Activated CD8-positive, alpha-beta memory T cell treated with anti-CD3 and anti-CD28 coated beads, Interleukin-2, amount 10 ng/mL, durations not matched to agents 7 days and 5 days (primary cell): Measurements from ENCODE around the gene PLEKHA6. TPM values are rescaled to one million over a fixed set of nuclear protein-coding genes. Genes with fewer than 3 reads are reported as not detected.
"Not testable (repeated sequence)": the region's sequence is repeated elsewhere in the genome, so short reads cannot be mapped to it uniquely, and the experiment has no call there.

Experiments used
- ATAC-seq: fragments of 150-1000 bp; cut with Tn5 transposase; one replicate; pipeline ENCODE4 v1.10.0; 2021; ENCODE audit warnings: moderate library complexity
- CTCF ChIA-PET: fragments of 350-600 bp; sonication (Branson Sonifier 250); formaldehyde crosslinking; loops from one replicate; lab custom pipeline; 2021; ENCODE audit warnings: antibody characterized with exemption; lab: Charles Lee
- DNase-seq: peaks from one replicate; pipeline ENCODE4 v3.0.0-alpha.2; 2020
- H3K27ac Mint-ChIP-seq: one replicate; pipeline ENCODE4 v1.8.0; 2021; ENCODE audit warnings: mild to moderate bottlenecking, mixed read lengths
- H3K27me3 Mint-ChIP-seq: one replicate; pipeline ENCODE4 v1.8.0; 2021; ENCODE audit warnings: mixed read lengths
- H3K36me3 Mint-ChIP-seq: one replicate; pipeline ENCODE4 v1.8.0; 2021; ENCODE audit warnings: mild to moderate bottlenecking, mixed read lengths
- H3K4me1 Mint-ChIP-seq: one replicate; pipeline ENCODE4 v1.8.0; 2021; ENCODE audit warnings: mixed read lengths
- H3K4me3 Mint-ChIP-seq: one replicate; pipeline ENCODE4 v1.8.0; 2021; ENCODE audit warnings: mild to moderate bottlenecking, moderate library complexity, mixed read lengths
- H3K9me3 Mint-ChIP-seq: one replicate; pipeline ENCODE4 v1.8.0; 2022; ENCODE audit warnings: low read depth, mixed read lengths
- total RNA-seq, 2 experiments: library from RNA; stranded (reverse); gene quantifications; one replicate each; pipeline ENCODE4 v1.2.3, GENCODE V29; 2021

Gene PLEKHA6
- total RNA-seq, 2 experiments from 2014 or later = 0.02 to 0.29 TPM

GRCh38 chr1:204250428-204251030, 109.2 kb downstream of the PLEKHA6 start:
- H3K36me3 Mint-ChIP-seq = no peaks in the 10 kb centered on the region
- H3K27me3 Mint-ChIP-seq = no peaks in the 10 kb centered on the region
- H3K4me1 Mint-ChIP-seq = no peaks in the 10 kb centered on the region
- no peak for ATAC-seq
- H3K9me3 Mint-ChIP-seq = no peaks in the 10 kb centered on the region
- no peak overlapping the region for H3K27ac Mint-ChIP-seq
- H3K4me3 Mint-ChIP-seq = no peak overlapping the region
- no peak for DNase-seq
- CTCF ChIA-PET = no interaction called here

- Mint-ChIP-seq H3K27ac (no peak overlapping the region), H3K4me1 (no peaks in the 10 kb centered on the region), H3K27me3 (no peaks in the 10 kb centered on the region), H3K36me3 (no peaks in the 10 kb centered on the region), H3K9me3 (no peaks in the 10 kb centered on the region), H3K4me3 (no peak overlapping the region)
- ATAC-seq (no peak), DNase-seq (no peak)
- CTCF ChIA-PET = no interaction called here
Measured at GRCh38 chr1:204249736-204250427, 109.8 kb downstream of the PLEKHA6 start.

- DNase-seq = no peak
- H3K4me1 Mint-ChIP-seq = no peaks in the 10 kb centered on the region
- H3K36me3 Mint-ChIP-seq = no peaks in the 10 kb centered on the region
- no peaks in the 10 kb centered on the region for H3K27me3 Mint-ChIP-seq
- no peaks in the 10 kb centered on the region for H3K9me3 Mint-ChIP-seq
- CTCF ChIA-PET = interaction anchor here (0.9 kb wide), 1 partner anchor 141 kb away, joined by 3 read pairs; no protein-coding TSS in a partner anchor
- no peak for ATAC-seq
- H3K27ac Mint-ChIP-seq = no peak overlapping the region
- no peak overlapping the region for H3K4me3 Mint-ChIP-seq
Measured at GRCh38 chr1:204248954-204249353, 110.8 kb downstream of the PLEKHA6 start.

- ATAC-seq (no peak), DNase-seq (no peak)
- Mint-ChIP-seq H3K27me3 (no peaks in the 10 kb centered on the region), H3K4me1 (no peaks in the 10 kb centered on the region), H3K4me3 (no peak overlapping the region), H3K9me3 (no peaks in the 10 kb centered on the region), H3K27ac (no peak overlapping the region), H3K36me3 (no peaks in the 10 kb centered on the region)
- CTCF ChIA-PET = interaction anchor here (1.2 kb wide), 1 partner anchor 12 kb away, joined by 4 read pairs; no protein-coding TSS in a partner anchor
Measured at GRCh38 chr1:204246876-204247275, 112.9 kb downstream of the PLEKHA6 start.

DNA sequence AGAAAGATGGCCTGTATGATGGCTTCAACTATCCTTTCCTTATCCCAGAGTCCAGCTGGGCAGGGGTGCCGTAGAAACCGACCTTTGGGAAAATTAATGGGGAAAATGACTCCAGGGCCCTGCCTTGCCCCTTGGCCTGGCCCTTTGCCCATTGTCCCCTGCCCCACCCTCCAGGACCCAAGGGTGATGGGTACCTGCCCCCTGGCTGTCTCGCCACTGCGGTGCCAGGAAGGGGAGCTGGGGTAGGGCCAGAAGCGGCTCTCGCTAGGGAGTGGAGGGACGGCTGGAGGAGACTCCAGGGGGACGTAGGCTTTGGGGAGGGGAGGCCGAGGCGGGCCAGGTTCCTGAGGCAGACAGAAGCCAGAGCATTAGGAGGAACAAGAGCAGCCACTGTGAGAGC, 116.8 kb downstream of the PLEKHA6 start:
- no peak overlapping the region for H3K27ac Mint-ChIP-seq
- H3K4me3 Mint-ChIP-seq = no peak overlapping the region
- no peaks in the 10 kb centered on the region for H3K36me3 Mint-ChIP-seq
- no peaks in the 10 kb centered on the region for H3K27me3 Mint-ChIP-seq
- DNase-seq (no peak), ATAC-seq (no peak)
- no peaks in the 10 kb centered on the region for H3K9me3 Mint-ChIP-seq
- CTCF ChIA-PET = interaction anchor here (1.0 kb wide), 1 partner anchor 80 kb away, joined by 3 read pairs; no protein-coding TSS in a partner anchor
- no peaks in the 10 kb centered on the region for H3K4me1 Mint-ChIP-seq

DNA sequence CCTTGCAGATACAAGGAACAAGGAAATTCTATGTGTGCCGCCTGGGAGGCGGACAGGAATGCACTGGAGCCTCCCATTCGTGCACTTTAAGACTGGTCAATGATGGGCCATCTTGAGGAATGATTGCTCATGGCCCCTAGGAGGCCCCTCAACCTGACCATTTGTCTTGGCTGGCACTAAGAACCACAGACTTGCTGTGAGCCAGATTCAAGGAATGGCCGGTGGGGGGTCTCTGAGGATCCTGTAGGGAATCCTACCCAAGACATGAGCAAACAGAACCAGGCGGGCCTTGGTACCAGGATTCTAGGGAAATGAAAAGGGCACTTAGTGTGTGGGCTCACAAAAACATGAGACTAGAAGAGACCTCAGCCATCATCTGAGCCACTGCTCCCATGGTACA, 117.8 kb downstream of the PLEKHA6 start:
- ATAC-seq = no peak
- Mint-ChIP-seq H3K27ac (no peak overlapping the region), H3K4me1 (no peaks in the 10 kb centered on the region), H3K9me3 (no peaks in the 10 kb centered on the region), H3K4me3 (no peak overlapping the region), H3K36me3 (no peaks in the 10 kb centered on the region), H3K27me3 (no peaks in the 10 kb centered on the region)
- CTCF ChIA-PET = no interaction called here
- no peak for DNase-seq

GRCh38 chr1:204241050-204241449, 118.7 kb downstream of the PLEKHA6 start:
- H3K27ac Mint-ChIP-seq = no peak overlapping the region
- no peaks in the 10 kb centered on the region for H3K9me3 Mint-ChIP-seq
- H3K4me1 Mint-ChIP-seq = no peaks in the 10 kb centered on the region
- DNase-seq (no peak), ATAC-seq (no peak)
- CTCF ChIA-PET = no interaction called here
- no peak overlapping the region for H3K4me3 Mint-ChIP-seq
- peaks cover 2% of the 10 kb centered on the region for H3K27me3 Mint-ChIP-seq
- no peaks in the 10 kb centered on the region for H3K36me3 Mint-ChIP-seq

GRCh38 chr1:204240233-204240632, 119.5 kb downstream of the PLEKHA6 start:
- Mint-ChIP-seq H3K9me3 (no peaks in the 10 kb centered on the region), H3K27ac (no peak overlapping the region), H3K36me3 (no peaks in the 10 kb centered on the region), H3K27me3 (peaks cover 7% of the 10 kb centered on the region), H3K4me1 (no peaks in the 10 kb centered on the region), H3K4me3 (no peak overlapping the region)
- ATAC-seq (no peak), DNase-seq (no peak)
- CTCF ChIA-PET = no interaction called here

GRCh38 chr1:204239401-204239800, 120.3 kb downstream of the PLEKHA6 start:
- DNase-seq, H3K27ac Mint-ChIP-seq, H3K4me3 Mint-ChIP-seq, H3K27me3 Mint-ChIP-seq, CTCF ChIA-PET, H3K4me1 Mint-ChIP-seq, ATAC-seq, H3K36me3 Mint-ChIP-seq, H3K9me3 Mint-ChIP-seq: not testable (repeated sequence)

- peaks cover 13% of the 10 kb centered on the region for H3K27me3 Mint-ChIP-seq
- CTCF ChIA-PET, H3K4me1 Mint-ChIP-seq, ATAC-seq, H3K27ac Mint-ChIP-seq, DNase-seq, H3K36me3 Mint-ChIP-seq, H3K4me3 Mint-ChIP-seq, H3K9me3 Mint-ChIP-seq: not testable (repeated sequence)
Measured at GRCh38 chr1:204238520-204238919, 121.2 kb downstream of the PLEKHA6 start.

GRCh38 chr1:204237515-204237914, 122.2 kb downstream of the PLEKHA6 start:
- H3K4me3 Mint-ChIP-seq, ATAC-seq, H3K36me3 Mint-ChIP-seq, H3K27ac Mint-ChIP-seq, H3K9me3 Mint-ChIP-seq, DNase-seq, H3K4me1 Mint-ChIP-seq: not testable (repeated sequence)
- CTCF ChIA-PET = interaction anchor here (0.9 kb wide), 1 partner anchor 21 kb away, joined by 3 read pairs; no protein-coding TSS in a partner anchor
- peaks cover 13% of the 10 kb centered on the region for H3K27me3 Mint-ChIP-seq

DNA sequence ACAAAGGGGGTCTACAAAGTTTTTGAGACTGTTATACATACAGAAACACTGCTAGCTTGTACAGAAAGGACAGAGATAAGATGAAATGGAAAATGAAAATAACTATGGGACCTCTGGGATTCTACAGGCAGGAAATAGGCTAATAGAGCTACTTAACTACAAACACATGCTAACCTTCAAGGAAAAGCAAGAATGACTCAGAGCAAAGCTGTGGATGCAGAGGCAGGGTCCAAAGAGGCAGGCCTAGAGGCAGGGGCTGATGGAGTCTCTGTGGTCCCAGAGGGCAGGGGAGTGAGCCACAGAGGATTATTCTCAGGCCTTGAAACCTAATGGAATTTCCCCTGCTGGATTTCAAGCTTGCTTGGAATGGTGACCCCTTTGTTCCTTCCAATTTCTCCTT, 127.2 kb downstream of the PLEKHA6 start:
- H3K36me3 Mint-ChIP-seq = no peaks in the 10 kb centered on the region
- H3K27me3 Mint-ChIP-seq = peaks cover 13% of the 10 kb centered on the region
- no peaks in the 10 kb centered on the region for H3K9me3 Mint-ChIP-seq
- no peak for ATAC-seq
- H3K4me1 Mint-ChIP-seq = no peaks in the 10 kb centered on the region
- H3K4me3 Mint-ChIP-seq = no peak overlapping the region
- H3K27ac Mint-ChIP-seq = no peak overlapping the region
- CTCF ChIA-PET = interaction anchor here (0.6 kb wide), 1 partner anchor 142 kb away, joined by 3 read pairs; no protein-coding TSS in a partner anchor
- no peak for DNase-seq

GRCh38 chr1:204230211-204230610, 129.5 kb downstream of the PLEKHA6 start:
- no peak for DNase-seq
- Mint-ChIP-seq H3K27ac (no peak overlapping the region), H3K36me3 (no peaks in the 10 kb centered on the region), H3K9me3 (no peaks in the 10 kb centered on the region), H3K27me3 (peaks cover 5% of the 10 kb centered on the region), H3K4me3 (no peak overlapping the region), H3K4me1 (no peaks in the 10 kb centered on the region)
- CTCF ChIA-PET = interaction anchor here (1.1 to 1.7 kb wide), 2 partner anchors 16 to 23 kb away, joined by 4 to 7 read pairs; partner anchors contain the start of gene GOLT1A
- no peak for ATAC-seq

- CTCF ChIA-PET = interaction anchor here (1.1 to 1.7 kb wide), 2 partner anchors 15 to 22 kb away, joined by 4 to 7 read pairs; partner anchors contain the start of gene GOLT1A
- Mint-ChIP-seq H3K27ac (no peak overlapping the region), H3K4me3 (no peak overlapping the region), H3K9me3 (no peaks in the 10 kb centered on the region), H3K27me3 (peaks cover 4% of the 10 kb centered on the region), H3K36me3 (no peaks in the 10 kb centered on the region), H3K4me1 (no peaks in the 10 kb centered on the region)
- DNase-seq = no peak
- ATAC-seq = no peak
Measured at GRCh38 chr1:204228896-204229295, 130.8 kb downstream of the PLEKHA6 start.
